Fibroblast of the aortic adventitia (primary cell): ENCODE data around the gene TBC1D7. TPM values are rescaled to one million over a fixed set of nuclear protein-coding genes. Genes with fewer than 3 reads are reported as not detected.

Experiments used
- DNase-seq: peaks from one replicate; pipeline ENCODE4 v3.0.0-alpha.2; 2010; ENCODE audit warnings: low read depth
- H3K4me3 ChIP-seq: 2 replicates; pipeline ENCODE4 v1.5.1; 2011; ENCODE audit warnings: low read depth, mild to moderate bottlenecking, control low read depth, low read length, moderate library complexity
- total RNA-seq: library from RNA; depleted of rRNA; stranded (reverse); fragments of >200 nt; gene quantifications from 2 replicates; pipeline ENCODE4 v1.2.3, GENCODE V29; 2012; ENCODE audit warnings: low replicate concordance
- TF ChIP-seq, protein P1 (sequence below): IDR thresholded peaks from 2 replicates; pipeline ENCODE4 v1.5.1; 2011; ENCODE audit warnings: mild to moderate bottlenecking, low read length, control low read depth, inconsistent platforms; ENCODE audit not compliant: insufficient read depth

TBC1D7 gene
- total RNA-seq, 1 donor = 15.8 TPM

- DNase-seq = no peak
Measured at GRCh38 chr6:13280254-13280653, 48.1 kb downstream of the TBC1D7 start.

DNA sequence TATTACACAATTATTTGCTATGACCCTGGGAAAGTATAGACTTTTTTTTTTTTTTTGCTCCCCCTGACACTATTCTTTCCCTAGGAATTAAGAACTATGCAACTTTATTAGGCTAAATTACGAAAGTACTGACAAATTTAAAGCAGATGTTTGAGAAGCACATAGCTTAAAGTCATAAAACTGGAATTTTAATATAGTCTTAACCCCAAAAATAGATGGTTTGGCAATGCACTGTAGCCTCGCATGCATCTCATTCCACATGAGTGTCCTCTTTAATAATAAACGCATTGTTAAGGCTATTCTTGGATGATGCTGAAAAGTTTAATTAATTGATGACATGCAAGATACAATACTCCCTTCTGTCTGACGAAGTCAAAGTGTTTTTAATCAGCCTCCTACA lies 49.3 kb downstream of the TBC1D7 start:
- DNase-seq = peak; percentile 46
- no peak overlapping the region for H3K4me3 ChIP-seq
- TF ChIP-seq, protein P1, sequence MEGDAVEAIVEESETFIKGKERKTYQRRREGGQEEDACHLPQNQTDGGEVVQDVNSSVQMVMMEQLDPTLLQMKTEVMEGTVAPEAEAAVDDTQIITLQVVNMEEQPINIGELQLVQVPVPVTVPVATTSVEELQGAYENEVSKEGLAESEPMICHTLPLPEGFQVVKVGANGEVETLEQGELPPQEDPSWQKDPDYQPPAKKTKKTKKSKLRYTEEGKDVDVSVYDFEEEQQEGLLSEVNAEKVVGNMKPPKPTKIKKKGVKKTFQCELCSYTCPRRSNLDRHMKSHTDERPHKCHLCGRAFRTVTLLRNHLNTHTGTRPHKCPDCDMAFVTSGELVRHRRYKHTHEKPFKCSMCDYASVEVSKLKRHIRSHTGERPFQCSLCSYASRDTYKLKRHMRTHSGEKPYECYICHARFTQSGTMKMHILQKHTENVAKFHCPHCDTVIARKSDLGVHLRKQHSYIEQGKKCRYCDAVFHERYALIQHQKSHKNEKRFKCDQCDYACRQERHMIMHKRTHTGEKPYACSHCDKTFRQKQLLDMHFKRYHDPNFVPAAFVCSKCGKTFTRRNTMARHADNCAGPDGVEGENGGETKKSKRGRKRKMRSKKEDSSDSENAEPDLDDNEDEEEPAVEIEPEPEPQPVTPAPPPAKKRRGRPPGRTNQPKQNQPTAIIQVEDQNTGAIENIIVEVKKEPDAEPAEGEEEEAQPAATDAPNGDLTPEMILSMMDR = no peak

More at GRCh38 chr6:13280254-13280653, 48.1 kb downstream of the TBC1D7 start:
- TF ChIP-seq, protein P1 = no peak
- no peak overlapping the region for H3K4me3 ChIP-seq

DNA sequence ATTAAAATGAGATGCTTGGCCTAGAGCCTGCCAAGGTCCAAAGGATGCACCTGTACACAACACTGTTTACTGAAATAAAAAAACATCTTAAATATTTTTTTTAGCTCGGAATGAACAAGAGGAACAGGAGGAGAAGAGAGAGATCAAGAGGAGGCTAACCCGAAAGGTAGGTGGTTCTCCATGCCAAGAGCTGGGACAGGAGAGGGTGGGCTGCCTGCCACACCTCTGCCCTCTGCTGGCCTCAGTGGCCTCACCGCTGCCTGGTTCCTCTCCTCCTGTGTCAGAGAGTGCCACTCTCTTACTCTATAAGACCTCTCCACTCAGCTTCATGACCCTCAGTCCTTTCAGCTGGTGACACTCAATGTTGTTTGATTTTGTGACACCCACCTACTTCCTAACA lies 50.2 kb downstream of the TBC1D7 start:
- H3K4me3 ChIP-seq = no peak overlapping the region
- no peak for DNase-seq
- TF ChIP-seq, protein P1 = peak; percentile 2

- no peak overlapping the region for H3K4me3 ChIP-seq
- TF ChIP-seq, protein P1 = no peak
- DNase-seq = no peak
Measured at GRCh38 chr6:13277231-13277630, 51.1 kb downstream of the TBC1D7 start.

- no peak for DNase-seq
- H3K4me3 ChIP-seq = no peak overlapping the region
- TF ChIP-seq, protein P1 = no peak
Measured at GRCh38 chr6:13275435-13275989, 52.8 kb downstream of the TBC1D7 start.

DNA sequence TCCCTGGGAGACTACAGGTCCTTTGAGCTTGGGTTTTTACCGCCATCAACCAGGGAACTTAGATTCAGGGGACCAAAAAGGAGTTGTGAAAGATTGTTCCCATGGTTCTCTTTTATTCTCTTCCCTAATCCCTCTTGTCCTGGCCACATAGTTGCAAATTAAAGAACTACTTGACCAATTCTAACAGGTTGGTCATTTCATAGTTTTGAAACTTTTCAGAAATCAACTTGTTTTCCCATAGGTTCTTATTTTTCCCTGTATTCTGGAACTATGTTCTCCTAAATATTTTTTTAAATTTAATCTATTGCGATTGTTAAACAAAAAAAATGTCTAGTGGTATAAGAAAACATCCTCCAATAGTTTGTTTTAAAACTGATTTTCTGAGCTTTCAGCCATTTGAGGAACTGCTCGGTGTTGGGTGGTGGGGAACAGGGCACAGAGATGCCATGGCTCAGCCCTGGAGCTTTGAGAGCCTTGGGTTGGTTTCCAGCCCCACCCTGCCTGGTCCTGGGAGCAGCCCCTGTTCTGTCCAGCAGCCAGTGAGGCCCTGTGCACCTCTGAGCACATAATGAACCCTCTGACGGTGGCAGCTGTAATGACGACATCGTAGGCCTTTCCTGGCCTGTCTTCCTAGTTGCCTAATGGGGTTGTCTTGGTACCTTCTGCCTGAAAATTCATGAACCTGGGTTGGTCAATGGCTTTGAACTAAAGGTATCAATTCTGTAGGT lies 53.5 kb downstream of the TBC1D7 start:
- no peak overlapping the region for H3K4me3 ChIP-seq
- TF ChIP-seq, protein P1 = no peak
- DNase-seq = no peak
